ENCODE results near the gene TNS3. TPM values are rescaled to one million over a fixed set of nuclear protein-coding genes. Genes with fewer than 3 reads are reported as not detected.

The TNS3 gene
- total RNA-seq, 1 experiment from 2014 or later = 135 TPM

GRCh38 chr7:47540053-47540386 is 41.9 kb downstream of the TNS3 start:
- BruUV-seq (replicated peaks) = no TSS peak

GRCh38 chr7:47539398-47540052 is 42.4 kb downstream of the TNS3 start:
- Mint-ChIP-seq H3K27ac (ENCODE audit: unreplicated experiment) (no peak overlapping the region), H3K4me3 (ENCODE audit: low read depth, unreplicated experiment) (no peak overlapping the region), H3K27me3 (ENCODE audit: unreplicated experiment) (no peaks in the 10 kb centered on the region), H3K4me1 (ENCODE audit: low read depth, unreplicated experiment) (peaks cover 52% of the 10 kb centered on the region), H3K9me3 (ENCODE audit: low read depth, unreplicated experiment) (no peaks in the 10 kb centered on the region), H3K36me3 (ENCODE audit: insufficient read depth, unreplicated experiment) (peaks cover 19% of the 10 kb centered on the region)
- BruUV-seq (replicated peaks) = no TSS peak
- TF ChIP-seq CTCF (IDR thresholded peaks at IDR 0.05; ENCODE audit: unreplicated experiment) = no peak
- DNase-seq = no peak
- intact Hi-C loops (cut with micrococcal nuclease; ENCODE audit: unreplicated experiment) = no loop called here
- CTCF ChIA-PET = interaction anchor here (0.5 kb wide), 2 partner anchors 105 to 172 kb away, joined by 4 to 5 read pairs; no protein-coding TSS in a partner anchor

More at GRCh38 chr7:47540053-47540386, 41.9 kb downstream of the TNS3 start:
- H3K27ac Mint-ChIP-seq (ENCODE audit: unreplicated experiment) = no peak overlapping the region
- peaks cover 20% of the 10 kb centered on the region for H3K36me3 Mint-ChIP-seq (ENCODE audit: insufficient read depth, unreplicated experiment)
- no peak overlapping the region for H3K4me3 Mint-ChIP-seq (ENCODE audit: low read depth, unreplicated experiment)
- H3K9me3 Mint-ChIP-seq (ENCODE audit: low read depth, unreplicated experiment) = no peaks in the 10 kb centered on the region
- peaks cover 47% of the 10 kb centered on the region for H3K4me1 Mint-ChIP-seq (ENCODE audit: low read depth, unreplicated experiment)
- H3K27me3 Mint-ChIP-seq (ENCODE audit: unreplicated experiment) = no peaks in the 10 kb centered on the region
- TF ChIP-seq CTCF (IDR thresholded peaks at IDR 0.05; ENCODE audit: unreplicated experiment) = no peak
- CTCF ChIA-PET = interaction anchor here (0.5 kb wide), 2 partner anchors 106 to 171 kb away, joined by 4 to 5 read pairs; no protein-coding TSS in a partner anchor
- intact Hi-C loops (cut with micrococcal nuclease; ENCODE audit: unreplicated experiment) = no loop called here
- DNase-seq = no peak

- BruUV-seq (replicated peaks) = no TSS peak
- Mint-ChIP-seq H3K9me3 (ENCODE audit: low read depth, unreplicated experiment) (no peaks in the 10 kb centered on the region), H3K27me3 (ENCODE audit: unreplicated experiment) (no peaks in the 10 kb centered on the region), H3K4me3 (ENCODE audit: low read depth, unreplicated experiment) (peak overlapping the region; percentile 3), H3K4me1 (ENCODE audit: low read depth, unreplicated experiment) (peaks cover 58% of the 10 kb centered on the region), H3K27ac (ENCODE audit: unreplicated experiment) (peak overlapping the region; percentile 26), H3K36me3 (ENCODE audit: insufficient read depth, unreplicated experiment) (peaks cover 20% of the 10 kb centered on the region)
- no peak for DNase-seq
- intact Hi-C loops (cut with micrococcal nuclease; ENCODE audit: unreplicated experiment) = no loop called here
- no peak for TF ChIP-seq CTCF (IDR thresholded peaks at IDR 0.05; ENCODE audit: unreplicated experiment)
- CTCF ChIA-PET = interaction anchor here (1.5 kb wide), 1 partner anchor 224 kb away, joined by 4 read pairs; no protein-coding TSS in a partner anchor
Observed at GRCh38 chr7:47538846-47539311, 43.0 kb downstream of the TNS3 start.

- no peak for DNase-seq
- Mint-ChIP-seq H3K4me1 (ENCODE audit: low read depth, unreplicated experiment) (peaks cover 64% of the 10 kb centered on the region), H3K4me3 (ENCODE audit: low read depth, unreplicated experiment) (peak overlapping the region; percentile 48), H3K9me3 (ENCODE audit: low read depth, unreplicated experiment) (no peaks in the 10 kb centered on the region), H3K27ac (ENCODE audit: unreplicated experiment) (peak overlapping the region; percentile 26), H3K27me3 (ENCODE audit: unreplicated experiment) (no peaks in the 10 kb centered on the region), H3K36me3 (ENCODE audit: insufficient read depth, unreplicated experiment) (peaks cover 20% of the 10 kb centered on the region)
- intact Hi-C loops (cut with micrococcal nuclease; ENCODE audit: unreplicated experiment) = no loop called here
- BruUV-seq (replicated peaks) = no TSS peak
- TF ChIP-seq CTCF (IDR thresholded peaks at IDR 0.05; ENCODE audit: unreplicated experiment) = no peak
- CTCF ChIA-PET = interaction anchor here (0.6 to 1.5 kb wide), 4 partner anchors 103 to 1206 kb away, joined by 4 to 8 read pairs (median 4); no protein-coding TSS in a partner anchor
Observed at GRCh38 chr7:47537716-47538675, 43.9 kb downstream of the TNS3 start.
